Endothelial cell of umbilical vein (primary cell): Measurements from ENCODE around the gene KRTCAP2. TPM values are rescaled to one million over a fixed set of nuclear protein-coding genes. Genes with fewer than 3 reads are reported as not detected.
A peak's percentile ranks its signal among the peaks of the same experiment; 100 is the strongest.

ENCODE experiments used
- BruUV-seq: library from RNA; stranded (reverse); fragments of 400-500 nt; replicated peaks from 2 replicates; lab custom pipeline; 2021; lab: Mats Ljungman, UMichigan
- CTCF ChIA-PET: fragments of 300-600, 350-600 bp; sonication (Branson Sonifier 250); formaldehyde crosslinking; loops from one replicate; lab custom pipeline; 2021; ENCODE audit warnings: antibody characterized with exemption, inconsistent platforms; lab: Charles Lee
- POLR2A ChIA-PET: fragments of 300-600, 350-600 bp; sonication (Branson Sonifier 250); formaldehyde crosslinking; loops from one replicate; lab custom pipeline; 2021; ENCODE audit warnings: antibody characterized with exemption, inconsistent platforms; lab: Charles Lee
- DNase-seq: peaks from one replicate; pipeline ENCODE4 v3.0.0-alpha.2; 2011; ENCODE audit warnings: low read depth, low spot score
- FAIRE-seq: peaks from 2 replicates; lab custom pipeline; 2011; peaks lifted over from hg19 to GRCh38; lab: Jason Lieb, UNC
- H2AFZ ChIP-seq: 2 replicates; pipeline ENCODE4 v1.6.0; 2012; ENCODE audit warnings: low read depth, low read length, control low read depth, inconsistent platforms
- H3K27ac ChIP-seq: 2 replicates; pipeline ENCODE4 v1.5.1; 2011; ENCODE audit warnings: low read depth, mild to moderate bottlenecking, control low read depth, low read length, moderate library complexity; ENCODE audit not compliant: insufficient read depth
- H3K27me3 ChIP-seq, 2 experiments: 2 replicates each; pipeline versions ENCODE4 v1.6.0 to v1.6.1; 2011; ENCODE audit warnings: low read length in 2 of 2, mixed read lengths in 1 of 2; ENCODE audit not compliant: control insufficient read depth in 2 of 2, insufficient read depth in 2 of 2
- H3K36me3 ChIP-seq, 2 experiments: 2 replicates in 1 of 2; 3 replicates in 1 of 2; pipeline ENCODE4 v1.5.1; 2011; ENCODE audit warnings: low read length in 2 of 2, mild to moderate bottlenecking in 1 of 2, moderate library complexity in 1 of 2; ENCODE audit not compliant: control insufficient read depth in 2 of 2, insufficient read depth in 2 of 2; ENCODE audit errors: extremely low read depth in 1 of 2
- H3K4me1 ChIP-seq: 3 replicates; pipeline ENCODE4 v1.5.1; 2011; ENCODE audit warnings: mild to moderate bottlenecking, low read length; ENCODE audit not compliant: control insufficient read depth, insufficient read depth; ENCODE audit errors: extremely low read depth
- H3K4me2 ChIP-seq: 2 replicates; pipeline ENCODE4 v1.6.1; 2011; ENCODE audit warnings: low read length, control low read depth, mixed read lengths; ENCODE audit not compliant: insufficient read depth
- H3K4me3 ChIP-seq, 3 experiments: fragments of 200-600 bp in 1 of 3; sonication (generic), shearing (Covaris generic) in 1 of 3; replicated peaks in 1 of 3; 2 replicates each; pipeline ENCODE4 v1.5.1; 2011 to 2016; ENCODE audit warnings: control low read depth in 3 of 3, low read length in 3 of 3, mild to moderate bottlenecking in 2 of 3, inconsistent platforms in 1 of 3, low read depth in 1 of 3, moderate library complexity in 1 of 3; ENCODE audit not compliant: insufficient read depth in 1 of 3
- H3K79me2 ChIP-seq: 2 replicates; pipeline ENCODE4 v1.6.0; 2012; ENCODE audit warnings: low read length, inconsistent platforms; ENCODE audit not compliant: control insufficient read depth, insufficient read depth
- H3K9ac ChIP-seq: replicated peaks from 2 replicates; pipeline ENCODE3; 2011; ENCODE audit warnings: low read length, control low read depth; ENCODE audit not compliant: insufficient read depth; ENCODE audit errors: extremely low read depth
- H3K9me1 ChIP-seq: replicated peaks from 3 replicates; pipeline ENCODE4 v1.6.0; 2011; ENCODE audit warnings: mild to moderate bottlenecking, low read length; ENCODE audit not compliant: control insufficient read depth, insufficient read depth; ENCODE audit errors: extremely low read depth
- H3K9me3 ChIP-seq: replicated peaks from 2 replicates; pipeline ENCODE4 v1.5.1; 2012; ENCODE audit warnings: low read length, inconsistent platforms; ENCODE audit not compliant: control insufficient read depth, insufficient read depth
- H4K20me1 ChIP-seq: replicated peaks from 2 replicates; pipeline ENCODE3; 2011; ENCODE audit warnings: mild to moderate bottlenecking, low read length; ENCODE audit not compliant: control insufficient read depth, insufficient read depth; ENCODE audit errors: extremely low read depth
- CTCF ChIP-seq, 2 donors: IDR thresholded peaks; 1 replicate in 1 of 2; 2 replicates in 1 of 2; pipeline ENCODE4 v1.5.1; 2011; ENCODE audit warnings: low read length in 2 of 2, mild to moderate bottlenecking in 2 of 2, moderate library complexity in 2 of 2, control low read depth in 1 of 2, inconsistent platforms in 1 of 2, low read depth in 1 of 2; ENCODE audit not compliant: insufficient read depth in 1 of 2; ENCODE audit errors: extremely low read depth in 1 of 2
- EZH2 ChIP-seq: IDR thresholded peaks from 2 replicates; pipeline ENCODE4 v1.6.1; 2012; ENCODE audit warnings: borderline replicate concordance, low read depth, mild to moderate bottlenecking, moderate library complexity, low read length, inconsistent platforms; ENCODE audit not compliant: severe bottlenecking
- FOS ChIP-seq: IDR thresholded peaks from 2 replicates; pipeline ENCODE4 v1.6.1; 2011; ENCODE audit warnings: mild to moderate bottlenecking, low read length, moderate library complexity, borderline replicate concordance; ENCODE audit not compliant: insufficient read depth
- GATA2 ChIP-seq: IDR thresholded peaks from 2 replicates; pipeline ENCODE4 v1.7.0; 2011; ENCODE audit warnings: low read depth, mild to moderate bottlenecking, moderate library complexity, mixed read lengths, low read length; ENCODE audit not compliant: insufficient read length, insufficient read depth
- JUN ChIP-seq: IDR thresholded peaks from 2 replicates; pipeline ENCODE4 v1.6.1; 2011; ENCODE audit warnings: borderline replicate concordance, low read depth; ENCODE audit not compliant: insufficient read length, insufficient read depth
- MYC ChIP-seq: IDR thresholded peaks from one replicate; pipeline ENCODE4 v1.6.1; 2011; ENCODE audit warnings: mild to moderate bottlenecking, low read depth, low read length
- POLR2A ChIP-seq: IDR thresholded peaks from 2 replicates; pipeline ENCODE4 v1.6.1; 2012; ENCODE audit warnings: low read depth, mild to moderate bottlenecking, control low read depth, low read length
- POLR2AphosphoS5 ChIP-seq: IDR thresholded peaks from 2 replicates; pipeline ENCODE4 v1.6.1; 2012; ENCODE audit warnings: low read depth, mild to moderate bottlenecking, control low read depth, low read length, moderate library complexity; ENCODE audit not compliant: insufficient read depth
- dilution Hi-C: fragments of 300-500 bp; cut with MboI; formaldehyde crosslinking; loops from one replicate; pipeline ENCODE4 v1.15.0; 2019; ENCODE audit warnings: low sequenced_read_pairs; ENCODE audit not compliant: extremely low pct_ligation_motif_present
- intact Hi-C: fragments of 100-400 bp; cut with micrococcal nuclease; formaldehyde crosslinking; loops from one replicate; pipeline ENCODE4 v1.10.0; 2022
- polyA plus RNA-seq, 4 experiments: library from polyadenylated mRNA; depleted of rRNA in 3 of 4; stranded (reverse) in 3 of 4; unstranded in 1 of 4; fragments of >200 nt; gene quantifications; 2 replicates each; pipeline versions ENCODE4 v1.2.1 to v1.2.3, GENCODE V29; 2011 to 2012; ENCODE audit warnings: missing spikeins in 1 of 4
- total RNA-seq: library from RNA; stranded (reverse); gene quantifications from 2 replicates; pipeline ENCODE4 v1.2.3, GENCODE V29; 2021
- TF ChIP-seq, protein P1 (sequence below): IDR thresholded peaks from 2 replicates; pipeline ENCODE4 v1.6.1; 2011; ENCODE audit not compliant: insufficient read depth, insufficient read length

Gene KRTCAP2
- total and polyA plus RNA-seq, 2 donors (not counting 3 experiments of a cell fraction or from before 2014, with no cell fraction given) = 207 to 362 TPM

DNA sequence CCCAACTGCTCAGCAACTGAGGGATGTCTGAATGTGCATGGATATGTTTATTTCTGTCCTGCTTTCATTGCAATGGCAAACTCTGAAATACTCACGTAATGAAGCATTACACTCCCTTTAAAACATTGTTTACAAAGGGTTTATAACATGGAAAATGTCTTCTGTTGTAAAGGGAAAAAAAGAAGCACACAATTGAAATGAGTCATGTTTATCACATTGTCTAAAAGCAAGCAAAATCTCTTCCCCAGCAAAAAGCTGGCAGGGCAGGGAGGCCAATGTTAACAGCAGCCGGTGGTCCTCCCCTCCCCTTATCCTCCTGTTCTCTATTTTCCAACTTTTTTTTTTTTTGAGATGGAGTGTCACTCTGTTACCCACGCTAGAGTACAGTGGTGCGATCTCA, 49.3 kb downstream of the KRTCAP2 start:
- H3K36me3 ChIP-seq = no peaks in the 10 kb centered on the region
- CTCF ChIA-PET = interaction anchor here (0.7 to 15.5 kb wide), 10 partner anchors 10 to 46 kb away, joined by 3 to 204 read pairs (median 4); partner anchors contain the start of gene SLC50A1
- POLR2A ChIA-PET = no interaction called here
- H3K4me3 ChIP-seq = no peak overlapping the region
- H3K79me2 ChIP-seq = peaks cover 7% of the 10 kb centered on the region
- H3K4me2 ChIP-seq = peak overlapping the region; percentile 27
- no peaks in the 10 kb centered on the region for H3K9me1 ChIP-seq
- H2AFZ ChIP-seq = peak overlapping the region; percentile 40
- DNase-seq (peak; percentile 91), FAIRE-seq (peak; percentile 69)
- H3K27ac ChIP-seq = peak overlapping the region; percentile 90
- H3K9me3 ChIP-seq = no peaks in the 10 kb centered on the region
- no peaks in the 10 kb centered on the region for H4K20me1 ChIP-seq
- BruUV-seq = no TSS peak
- peak; percentile 81 for TF ChIP-seq JUN
- peak; percentile 43 for TF ChIP-seq FOS
- TF ChIP-seq EZH2 = no peak
- dilution Hi-C loops = no loop called here
- H3K4me1 ChIP-seq = peaks cover 42% of the 10 kb centered on the region
- peak overlapping the region; percentile 59 for H3K9ac ChIP-seq
- H3K27me3 ChIP-seq = peaks cover 0 to 4% of the 10 kb centered on the region in 2 experiments
- intact Hi-C loops = loop anchor here (1.0 kb wide), 1 partner anchor 30 kb away; no protein-coding TSS in a partner anchor

GRCh38 chr1:155122308-155122707, 50.8 kb downstream of the KRTCAP2 start:
- Histone ChIP-seq H3K27me3 (peaks cover 0 to 4% of the 10 kb centered on the region in 2 experiments), H2AFZ (no peak overlapping the region), H3K9ac (no peak overlapping the region), H3K79me2 (no peaks in the 10 kb centered on the region), H3K9me1 (no peaks in the 10 kb centered on the region), H3K9me3 (no peaks in the 10 kb centered on the region), H4K20me1 (no peaks in the 10 kb centered on the region), H3K4me2 (no peak overlapping the region), H3K36me3 (no peaks in the 10 kb centered on the region), H3K27ac (no peak overlapping the region), H3K4me3 (no peak overlapping the region), H3K4me1 (peaks cover 36% of the 10 kb centered on the region)
- FAIRE-seq = no peak
- DNase-seq = no peak
- intact Hi-C loops = no loop called here
- CTCF ChIA-PET = interaction anchor here (1.5 to 13.1 kb wide), 3 partner anchors 30 to 51 kb away, joined by 3 to 97 read pairs (median 10); partner anchors contain the start of gene KRTCAP2
- TF ChIP-seq EZH2 = no peak
- no peak for TF ChIP-seq CTCF (IDR thresholded peaks at IDR 0.05; ENCODE audit: extremely low read depth in 1 of 2, insufficient read depth in 1 of 2, low read depth in 1 of 2, low read length in 2 of 2)
- TF ChIP-seq JUN = no peak
- TF ChIP-seq FOS = no peak
- TF ChIP-seq, protein P1, sequence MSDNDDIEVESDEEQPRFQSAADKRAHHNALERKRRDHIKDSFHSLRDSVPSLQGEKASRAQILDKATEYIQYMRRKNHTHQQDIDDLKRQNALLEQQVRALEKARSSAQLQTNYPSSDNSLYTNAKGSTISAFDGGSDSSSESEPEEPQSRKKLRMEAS = no peak
- no peak for TF ChIP-seq GATA2
- no peak for TF ChIP-seq POLR2AphosphoS5
- no peak for TF ChIP-seq POLR2A
- no peak for TF ChIP-seq MYC
- no TSS peak for BruUV-seq
- dilution Hi-C loops = no loop called here
- POLR2A ChIA-PET = no interaction called here
